ENCODE results near the gene PSORS1C1. TPM values are rescaled to one million over a fixed set of nuclear protein-coding genes. Genes with fewer than 3 reads are reported as not detected.
A peak's percentile ranks its signal among the peaks of the same experiment; 100 is the strongest.

Gene PSORS1C1
- total RNA-seq, 2 donors from 2014 or later = 2.2 to 5.6 TPM

DNA sequence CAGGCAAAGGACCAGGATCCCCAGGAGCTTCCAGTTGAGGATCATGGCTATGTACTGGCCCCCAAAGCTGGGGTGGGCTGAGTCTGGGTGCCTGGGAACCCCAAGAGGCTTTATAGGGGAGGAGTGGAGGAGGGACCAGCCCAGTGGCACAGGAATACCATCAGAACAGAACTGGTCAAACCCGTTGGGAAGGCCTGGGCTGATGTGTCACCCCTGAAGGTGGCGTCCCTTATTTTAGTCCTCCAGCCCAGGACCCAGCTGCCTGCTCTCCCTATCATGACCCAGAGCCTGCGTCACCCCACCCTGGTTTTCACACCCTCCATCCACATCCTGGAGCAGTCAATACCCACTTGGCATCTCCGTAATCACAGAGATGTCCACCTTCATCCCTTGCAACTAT is 24.4 kb downstream of the PSORS1C1 start, which contains the start of gene PSORS1C2:
Gene PSORS1C2 (minus strand): TSS at position 85 of the 400 bp plus-strand sequence. CDS start 40 bp downstream, at position 45.
- Histone ChIP-seq H3K9ac (ENCODE audit: low read depth in 2 of 2, low read length in 2 of 2) (peak within 1 kb of the TSS in 1 of 2 donors; percentile 9), H3K27me3 (no peaks in the 10 kb centered on the region), H3K4me3 (no peak within 1 kb of the TSS), H3K27ac (no peak within 1 kb of the TSS), H3K9me3 (no peaks in the 10 kb centered on the region), H3K4me1 (no peaks in the 10 kb centered on the region), H3K36me3 (no peaks in the 10 kb centered on the region)
- intact Hi-C loops (cut with DNase I) = loop anchor here (2.0 to 5.0 kb wide), 3 partner anchors 54 to 243 kb away; no protein-coding TSS in a partner anchor
- TF ChIP-seq, protein P1, sequence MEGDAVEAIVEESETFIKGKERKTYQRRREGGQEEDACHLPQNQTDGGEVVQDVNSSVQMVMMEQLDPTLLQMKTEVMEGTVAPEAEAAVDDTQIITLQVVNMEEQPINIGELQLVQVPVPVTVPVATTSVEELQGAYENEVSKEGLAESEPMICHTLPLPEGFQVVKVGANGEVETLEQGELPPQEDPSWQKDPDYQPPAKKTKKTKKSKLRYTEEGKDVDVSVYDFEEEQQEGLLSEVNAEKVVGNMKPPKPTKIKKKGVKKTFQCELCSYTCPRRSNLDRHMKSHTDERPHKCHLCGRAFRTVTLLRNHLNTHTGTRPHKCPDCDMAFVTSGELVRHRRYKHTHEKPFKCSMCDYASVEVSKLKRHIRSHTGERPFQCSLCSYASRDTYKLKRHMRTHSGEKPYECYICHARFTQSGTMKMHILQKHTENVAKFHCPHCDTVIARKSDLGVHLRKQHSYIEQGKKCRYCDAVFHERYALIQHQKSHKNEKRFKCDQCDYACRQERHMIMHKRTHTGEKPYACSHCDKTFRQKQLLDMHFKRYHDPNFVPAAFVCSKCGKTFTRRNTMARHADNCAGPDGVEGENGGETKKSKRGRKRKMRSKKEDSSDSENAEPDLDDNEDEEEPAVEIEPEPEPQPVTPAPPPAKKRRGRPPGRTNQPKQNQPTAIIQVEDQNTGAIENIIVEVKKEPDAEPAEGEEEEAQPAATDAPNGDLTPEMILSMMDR (IDR thresholded peaks at IDR 0.05) = no peak
- DNase-seq = no peak

DNA sequence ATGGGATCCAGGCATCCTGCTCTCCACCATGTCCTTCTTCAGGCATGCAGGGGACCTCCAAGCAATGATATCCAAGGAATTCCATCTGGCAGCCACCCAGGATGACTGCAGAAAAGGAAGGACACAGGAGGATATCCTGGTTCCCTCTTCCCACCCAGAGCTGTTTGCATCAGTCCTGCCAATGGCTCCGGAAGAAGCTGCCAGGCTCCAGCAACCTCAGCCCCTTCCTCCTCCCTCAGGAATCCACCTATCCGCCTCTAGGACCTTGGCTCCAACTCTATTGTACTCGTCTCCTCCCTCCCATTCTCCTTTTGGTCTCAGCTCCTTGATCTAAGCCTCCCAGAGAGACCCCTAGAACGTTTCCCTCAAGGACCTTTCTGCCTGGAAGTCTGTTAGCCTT is 25.0 kb downstream of the PSORS1C1 start:
- TF ChIP-seq, protein P1 (IDR thresholded peaks at IDR 0.05) = no peak
- Histone ChIP-seq H3K27ac (no peak overlapping the region), H3K4me3 (no peak overlapping the region), H3K9me3 (no peaks in the 10 kb centered on the region), H3K4me1 (no peaks in the 10 kb centered on the region), H3K27me3 (no peaks in the 10 kb centered on the region), H3K9ac (ENCODE audit: low read depth in 2 of 2, low read length in 2 of 2) (no peak overlapping the region), H3K36me3 (no peaks in the 10 kb centered on the region)
- intact Hi-C loops (cut with DNase I) = loop anchor here (2.0 to 5.0 kb wide), 3 partner anchors 53 to 243 kb away; no protein-coding TSS in a partner anchor
- no peak for DNase-seq

DNA sequence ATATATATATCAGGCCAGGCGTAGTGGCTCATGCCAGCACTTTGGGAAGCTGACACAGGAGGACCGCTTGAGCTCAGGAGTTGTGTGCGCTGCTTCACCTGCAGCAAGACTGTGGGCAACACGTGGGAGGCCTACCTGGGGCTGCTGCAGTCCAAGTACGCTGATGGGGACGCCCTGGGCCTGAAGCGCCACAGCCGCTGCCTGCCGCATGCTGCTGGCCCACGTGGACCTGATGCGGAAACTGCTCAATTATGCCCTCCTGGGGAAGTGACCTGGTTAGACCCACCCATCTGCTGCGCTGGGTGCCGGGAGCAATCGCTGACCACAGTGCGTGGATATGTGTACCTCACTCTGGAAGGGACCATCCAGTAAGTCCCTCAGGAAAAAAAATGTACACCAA is 26.0 kb downstream of the PSORS1C1 start:
- Histone ChIP-seq H3K4me1 (no peaks in the 10 kb centered on the region), H3K9ac (ENCODE audit: low read depth in 2 of 2, low read length in 2 of 2) (no peak overlapping the region), H3K4me3 (no peak overlapping the region), H3K27ac (no peak overlapping the region), H3K36me3 (no peaks in the 10 kb centered on the region), H3K9me3 (no peaks in the 10 kb centered on the region), H3K27me3 (no peaks in the 10 kb centered on the region)
- DNase-seq = no peak
- intact Hi-C loops (cut with DNase I) = no loop called here
- TF ChIP-seq, protein P1 (IDR thresholded peaks at IDR 0.05) = no peak

DNA sequence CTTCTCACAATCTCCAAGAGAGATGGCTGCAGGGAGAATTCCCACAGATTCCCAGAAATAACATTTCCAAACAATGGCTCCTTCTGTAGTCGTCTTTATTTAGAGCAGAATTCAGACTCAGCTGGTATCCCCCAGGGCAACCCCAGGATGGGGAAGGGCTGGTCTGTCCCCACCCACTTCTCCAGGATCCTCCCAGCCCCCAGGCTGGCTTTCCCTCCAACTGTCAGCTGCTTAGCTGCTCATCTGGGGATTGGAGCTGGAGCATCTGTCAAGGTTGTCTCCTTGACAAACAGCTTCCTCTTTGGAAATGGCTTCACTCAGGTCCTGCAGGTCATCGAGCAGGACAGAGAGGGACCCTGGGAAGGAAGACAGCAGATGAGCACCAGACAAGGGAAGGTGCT is 27.8 kb downstream of the PSORS1C1 start:
- H3K4me1 ChIP-seq = no peaks in the 10 kb centered on the region
- H3K9ac ChIP-seq (ENCODE audit: low read depth in 2 of 2, low read length in 2 of 2) = no peak overlapping the region
- no peaks in the 10 kb centered on the region for H3K9me3 ChIP-seq
- no peak overlapping the region for H3K27ac ChIP-seq
- TF ChIP-seq, protein P1 (IDR thresholded peaks at IDR 0.05) = no peak
- H3K4me3 ChIP-seq = no peak overlapping the region
- H3K36me3 ChIP-seq = no peaks in the 10 kb centered on the region
- no peaks in the 10 kb centered on the region for H3K27me3 ChIP-seq
- intact Hi-C loops (cut with DNase I) = no loop called here
- no peak for DNase-seq

DNA sequence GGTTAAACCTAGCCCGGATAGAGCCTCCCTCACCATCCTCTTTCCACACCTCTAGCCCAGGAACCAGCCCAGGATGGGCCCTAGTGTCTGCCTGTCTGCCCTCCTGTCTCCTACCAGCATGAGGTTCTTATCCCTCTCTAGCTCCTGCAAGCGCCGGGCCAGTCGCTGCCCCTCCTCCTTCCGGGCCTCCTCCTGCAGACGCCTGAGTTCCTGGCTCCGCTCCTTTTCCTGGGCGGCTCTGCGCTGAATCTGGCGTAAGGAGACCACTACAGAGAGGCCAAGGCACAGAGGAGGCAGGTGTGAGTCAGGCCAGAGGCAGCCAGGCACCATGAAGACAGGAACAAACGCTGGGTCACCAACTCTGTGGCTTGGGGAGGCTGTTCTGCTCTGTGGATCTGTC is 28.5 kb downstream of the PSORS1C1 start:
- H3K27me3 ChIP-seq = no peaks in the 10 kb centered on the region
- TF ChIP-seq, protein P1 (IDR thresholded peaks at IDR 0.05) = no peak
- peak overlapping the region in 1 of 2 donors; percentile 26 for H3K9ac ChIP-seq (ENCODE audit: low read depth in 2 of 2, low read length in 2 of 2)
- no peak for DNase-seq
- no peak overlapping the region for H3K4me3 ChIP-seq
- peak overlapping the region; percentile 92 for H3K27ac ChIP-seq
- no peaks in the 10 kb centered on the region for H3K36me3 ChIP-seq
- intact Hi-C loops (cut with DNase I) = no loop called here
- no peaks in the 10 kb centered on the region for H3K4me1 ChIP-seq
- H3K9me3 ChIP-seq = no peaks in the 10 kb centered on the region
